ENCODE data around the gene RNLS. TPM values are rescaled to one million over a fixed set of nuclear protein-coding genes. Genes with fewer than 3 reads are reported as not detected.

RNLS gene
- total RNA-seq, 1 experiment from 2014 or later: not detected

GRCh38 chr10:88594482-88594881 is 11.4 kb upstream of the RNLS start:
- CTCF ChIA-PET: interaction anchor here (1.5 kb wide), 1 partner anchor 11 kb away, joined by 5 read pairs; the partner anchor contains the start of gene RNLS
- Histone ChIP-seq H4K20me1 (ENCODE audit: insufficient read depth) (no peaks in the 10 kb centered on the region), H3K4me3 (replicated peaks in 1 of 2; ENCODE audit: low read depth in 1 of 2, low read length in 2 of 2) (no peak overlapping the region), H3K9ac (ENCODE audit: low read length) (no peak overlapping the region), H3K27me3 (ENCODE audit: insufficient read depth, low read length) (no peaks in the 10 kb centered on the region), H3K79me2 (ENCODE audit: insufficient read depth, low read length) (no peaks in the 10 kb centered on the region), H3K4me1 (ENCODE audit: control insufficient read depth in 1 of 2, insufficient read depth in 2 of 2, low read length in 2 of 2) (peaks cover 0 to 7% of the 10 kb centered on the region in 2 experiments; a peak in 1 of 4 replicates), H3K36me3 (ENCODE audit: control insufficient read depth in 1 of 2, insufficient read depth in 2 of 2, low read length in 2 of 2) (no peaks in the 10 kb centered on the region), H3K9me2 (ENCODE audit: insufficient read depth) (no peaks in the 10 kb centered on the region), H3K4me2 (ENCODE audit: low read length) (no peak overlapping the region), H3K27ac (ENCODE audit: low read depth, low read length) (no peak overlapping the region), H3K9me3 (ENCODE audit: control insufficient read depth in 1 of 2, insufficient read depth in 1 of 2, low read depth in 1 of 2, low read length in 2 of 2) (no peaks in the 10 kb centered on the region), H2AFZ (ENCODE audit: low read depth, low read length, poor library complexity, severe bottlenecking) (no peak overlapping the region)
- DNase-seq (ENCODE audit: low read depth, low spot score): no peak
- no TSS peak for BruUV-seq (replicated peaks)
- intact Hi-C loops (cut with micrococcal nuclease): no loop called here
- no peak for TF ChIP-seq TCF7L2 (IDR thresholded peaks at IDR 0.05; ENCODE audit: borderline replicate concordance, extremely low read depth, insufficient read depth, insufficient read length)
- TF ChIP-seq MAX (IDR thresholded peaks at IDR 0.05): no peak
- no peak for TF ChIP-seq SIN3A (IDR thresholded peaks at IDR 0.05; ENCODE audit: low read depth)
- no peak for TF ChIP-seq ELF1 (IDR thresholded peaks at IDR 0.05; ENCODE audit: borderline replicate concordance, low read depth)
- TF ChIP-seq CTCF (IDR thresholded peaks at IDR 0.05 in 2 of 3, conservative IDR thresholded peaks at IDR 0.05 in 1 of 3; ENCODE audit: borderline replicate concordance in 1 of 3, insufficient read depth in 1 of 3, low read depth in 2 of 3, low read length in 2 of 3): no peak
- no peak for TF ChIP-seq CBX3 (IDR thresholded peaks at IDR 0.05; ENCODE audit: low read depth)
- no peak for TF ChIP-seq EZH2 (IDR thresholded peaks at IDR 0.05)
- TF ChIP-seq SP1 (IDR thresholded peaks at IDR 0.05; ENCODE audit: low read depth): no peak
- TF ChIP-seq CEBPB (IDR thresholded peaks at IDR 0.05; ENCODE audit: low read depth): no peak
- no peak for TF ChIP-seq JUND (IDR thresholded peaks at IDR 0.05)
- no peak for TF ChIP-seq ZFX (IDR thresholded peaks at IDR 0.05)
- TF ChIP-seq EGR1 (IDR thresholded peaks at IDR 0.05; ENCODE audit: low read depth): no peak
- POLR2A ChIA-PET: no interaction called here
- no peak for ATAC-seq
- RAD21 ChIA-PET (ENCODE audit: low non-redundant PET in 1 of 2, low total read pairs in 2 of 2, uncharacterized antibody in 2 of 2, unreplicated experiment in 2 of 2): no interaction called here

Data from HCT116 (cell line).